Suppressor macrophage (primary cell): ENCODE results near the gene GPR176.
A peak's percentile ranks its signal among the peaks of the same experiment; 100 is the strongest.

Experiments
- DNase-seq, 4 experiments: peaks; one replicate each; pipeline ENCODE4 v3.0.0-alpha.2; 2020 to 2022

The GPR176 gene

GRCh38 chr15:39803016-39803415, 117.0 kb downstream of the GPR176 start:
- DNase-seq: no peak

DNA sequence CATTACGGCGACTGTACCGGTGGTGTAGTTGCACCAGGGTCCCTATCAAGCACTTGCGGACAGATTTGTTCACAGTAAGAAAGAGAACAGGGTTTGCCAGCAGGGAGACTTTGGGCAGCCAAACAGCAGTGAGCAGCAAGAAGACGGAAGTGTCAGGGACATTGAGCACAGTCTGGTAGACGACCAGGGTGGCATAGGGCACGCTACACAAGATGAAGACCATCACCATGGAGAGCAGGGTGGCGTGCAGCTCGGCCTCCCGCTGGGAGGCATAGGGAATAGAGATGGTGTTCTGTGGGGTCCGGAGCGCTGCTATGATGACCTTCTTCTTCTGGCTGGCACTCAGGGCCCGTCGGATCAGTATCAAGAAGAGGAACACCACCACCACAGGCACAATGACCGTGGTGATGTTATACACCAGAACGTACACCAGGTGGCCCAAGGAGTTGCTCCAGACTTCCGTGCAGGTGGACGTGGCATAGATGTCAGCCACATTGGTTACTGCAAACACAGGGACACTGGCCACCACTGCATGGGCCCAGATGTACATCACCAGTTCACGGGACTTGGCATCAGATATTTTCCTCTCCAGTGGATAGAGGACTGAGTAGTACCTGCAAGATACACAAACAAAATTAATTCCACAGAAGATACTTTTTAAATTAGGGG, 118.3 kb downstream of the GPR176 start:
- DNase-seq: no peak

GRCh38 chr15:39799552-39800011, 120.5 kb downstream of the GPR176 start:
- DNase-seq: peak; percentile 57 to 76 (median 68)

GRCh38 chr15:39798382-39798781, 121.7 kb downstream of the GPR176 start:
- DNase-seq: no peak

DNA sequence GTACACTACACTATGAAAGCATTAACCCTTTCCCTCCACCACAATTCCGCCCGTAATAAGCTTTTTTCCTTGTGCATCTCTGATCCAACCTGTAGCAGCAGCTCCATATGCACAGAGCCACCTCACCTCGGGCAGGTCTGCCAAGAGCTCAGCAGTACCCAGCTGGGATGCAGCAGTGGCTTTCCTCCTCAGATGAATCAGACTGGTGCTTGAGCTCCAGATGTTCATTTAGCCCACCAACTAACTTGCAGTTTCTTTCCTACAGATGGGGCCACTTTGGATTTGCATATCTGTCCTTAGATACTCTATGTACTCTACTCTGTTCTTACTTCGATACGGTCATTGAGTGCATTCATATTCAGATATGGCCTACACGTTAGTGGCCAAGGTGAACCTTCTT, 122.7 kb downstream of the GPR176 start:
- DNase-seq: no peak

GRCh38 chr15:39796601-39797000, 123.5 kb downstream of the GPR176 start:
- DNase-seq: no peak

DNA sequence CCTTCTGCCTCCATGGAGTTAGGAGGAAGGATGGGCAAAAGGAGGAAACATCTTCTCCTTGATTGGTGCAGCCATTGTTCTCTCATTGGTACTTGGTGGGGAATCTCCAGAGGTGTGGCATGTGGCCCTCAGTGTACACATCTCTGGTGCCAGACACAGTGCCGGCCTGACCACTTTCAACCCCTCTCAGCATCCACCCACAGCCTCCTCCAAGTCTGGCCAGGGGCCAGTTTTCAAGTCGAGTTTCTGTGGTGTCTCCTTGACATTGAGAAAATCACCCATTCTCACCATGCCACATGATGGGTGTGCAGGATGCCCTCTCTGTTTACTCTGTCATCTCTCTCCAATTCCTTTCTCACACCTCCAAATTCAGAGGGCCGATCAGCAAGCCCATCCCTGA, 124.6 kb downstream of the GPR176 start:
- DNase-seq: no peak

GRCh38 chr15:39794954-39795353, 125.1 kb downstream of the GPR176 start:
- DNase-seq: no peak

GRCh38 chr15:39793923-39794322, 126.1 kb downstream of the GPR176 start:
- DNase-seq: no peak

GRCh38 chr15:39792844-39793335, 127.2 kb downstream of the GPR176 start:
- DNase-seq: peak in 1 of 4 experiments; percentile 4

- no peak for DNase-seq
Measured at GRCh38 chr15:39792025-39792843, 127.8 kb downstream of the GPR176 start.

DNA sequence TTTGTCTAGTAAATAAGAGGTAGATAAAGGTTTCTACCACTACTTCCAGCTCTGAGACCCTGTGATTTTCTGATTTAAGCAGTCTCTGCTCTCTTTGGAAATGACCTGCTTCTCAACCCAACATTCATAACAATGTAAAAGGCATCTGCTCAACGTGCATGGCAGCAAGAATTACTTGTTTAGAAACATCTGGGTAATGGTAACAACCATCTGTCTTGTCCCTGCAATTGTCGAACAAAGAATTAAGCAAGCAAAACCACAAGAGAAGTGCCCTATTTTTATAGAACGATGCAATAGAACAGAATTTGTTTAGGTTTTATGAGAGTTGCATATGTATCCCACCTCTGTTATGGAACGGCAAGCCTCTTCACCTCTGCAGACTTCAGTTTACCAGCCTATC, 130.3 kb downstream of the GPR176 start:
- DNase-seq: no peak

DNA sequence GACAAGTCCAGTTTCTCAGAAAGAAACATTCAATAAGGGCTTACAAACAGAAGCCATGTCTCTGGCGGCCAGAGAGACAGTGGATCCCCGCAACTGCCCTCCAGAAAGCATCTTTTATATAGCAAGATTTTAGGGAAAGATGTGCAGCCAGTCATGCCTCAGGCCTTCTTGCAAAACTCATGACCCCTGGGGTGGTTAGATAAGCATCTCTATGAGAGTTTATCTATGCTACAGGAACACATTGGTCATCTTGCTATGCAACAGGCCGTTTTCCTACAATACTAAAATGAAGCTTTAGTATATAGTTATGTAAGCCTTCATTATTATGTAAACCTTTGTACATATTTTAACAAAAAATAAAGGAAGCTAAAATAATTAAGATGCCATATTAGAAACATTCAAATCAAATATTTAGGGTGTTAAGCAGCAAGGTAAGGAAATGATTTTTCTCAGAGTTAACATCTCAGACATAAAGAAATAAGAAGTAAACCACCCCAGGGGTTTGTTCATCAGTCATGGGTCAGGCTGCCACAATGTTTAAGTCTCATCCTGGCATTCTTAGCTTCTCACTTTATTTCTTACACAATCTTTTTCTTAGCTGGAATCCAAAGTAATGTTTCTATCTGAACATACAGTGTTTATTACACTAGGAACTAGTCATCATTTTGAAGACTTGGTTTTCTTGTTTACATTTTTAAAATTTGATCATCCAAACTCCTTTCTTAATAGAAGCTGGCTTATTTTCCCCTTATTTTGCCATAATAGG, 131.1 kb downstream of the GPR176 start:
- no peak for DNase-seq

- no peak for DNase-seq
Measured at GRCh38 chr15:39788108-39788507, 132.0 kb downstream of the GPR176 start.

GRCh38 chr15:39787479-39787878, 132.6 kb downstream of the GPR176 start:
- DNase-seq: no peak

DNA sequence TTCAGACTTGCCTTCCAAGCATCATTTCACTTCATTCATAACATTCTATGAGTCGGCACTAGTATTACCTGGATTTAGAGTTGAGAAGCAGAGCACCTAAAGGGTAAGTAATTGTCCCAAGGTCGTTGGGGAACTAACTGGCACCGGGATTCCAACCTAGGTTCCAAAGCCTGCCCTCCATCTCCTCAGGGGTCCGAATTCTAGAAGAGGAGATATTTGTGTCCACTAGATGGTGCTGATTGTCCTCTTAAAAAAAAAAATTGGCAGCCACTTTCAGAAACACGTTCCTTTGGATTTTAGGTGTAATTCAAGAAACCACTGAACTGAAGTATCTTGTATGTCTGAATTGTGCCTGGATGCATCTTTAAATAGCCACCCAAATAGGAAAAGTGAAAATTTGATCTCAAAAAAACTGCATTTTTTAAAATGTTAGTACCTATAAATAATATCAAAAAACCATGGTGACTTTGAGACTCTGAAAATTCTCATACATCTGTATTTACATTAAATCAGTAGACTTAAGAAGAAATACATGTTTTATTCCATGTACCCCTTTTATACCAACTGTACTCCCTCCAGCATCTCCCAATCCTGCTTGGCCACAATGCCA, 133.5 kb downstream of the GPR176 start:
- DNase-seq: peak; percentile 47 to 70 (median 58)

GRCh38 chr15:39785841-39786240, 134.2 kb downstream of the GPR176 start:
- no peak for DNase-seq

- no peak for DNase-seq
Measured at GRCh38 chr15:39785139-39785538, 134.9 kb downstream of the GPR176 start.

DNA sequence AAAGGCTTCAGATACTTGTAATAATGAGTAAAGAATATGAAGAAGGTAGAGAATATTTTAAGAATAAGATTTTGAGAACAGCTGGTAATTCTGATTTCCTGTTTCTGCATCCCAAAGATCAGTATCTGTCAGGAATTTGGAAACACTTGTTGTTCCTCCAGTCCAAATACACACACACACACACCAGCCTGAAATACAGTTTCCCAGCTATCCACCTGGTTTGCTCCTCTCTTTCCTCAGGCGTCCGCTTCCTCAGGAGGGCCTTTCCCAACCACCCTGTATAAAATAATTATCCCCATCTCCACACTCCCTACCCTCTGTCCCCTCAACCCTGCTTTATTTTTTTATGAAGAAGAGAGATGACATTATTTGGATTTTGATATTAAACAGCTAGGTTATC, 135.4 kb downstream of the GPR176 start:
- no peak for DNase-seq

DNA sequence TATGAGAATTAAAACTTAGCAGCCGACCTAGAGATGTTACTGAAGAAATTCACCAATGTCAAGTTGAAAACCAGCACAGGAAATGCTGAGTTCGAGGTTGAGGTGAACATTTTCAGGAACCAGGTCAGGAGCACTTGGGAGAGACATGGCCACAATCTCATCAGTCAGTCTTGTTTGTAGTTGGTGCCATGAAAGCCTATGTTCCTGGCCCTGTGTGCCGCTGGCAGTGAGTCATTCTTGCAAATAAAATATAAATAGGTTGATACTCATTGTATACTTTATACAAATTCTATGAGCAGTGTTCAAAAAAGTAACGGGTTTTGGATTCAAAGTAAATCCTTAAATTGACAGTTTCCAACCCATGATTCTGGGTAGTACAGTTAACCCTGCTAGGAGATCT, 135.9 kb downstream of the GPR176 start:
- peak in 1 of 4 experiments; percentile 2 for DNase-seq

DNA sequence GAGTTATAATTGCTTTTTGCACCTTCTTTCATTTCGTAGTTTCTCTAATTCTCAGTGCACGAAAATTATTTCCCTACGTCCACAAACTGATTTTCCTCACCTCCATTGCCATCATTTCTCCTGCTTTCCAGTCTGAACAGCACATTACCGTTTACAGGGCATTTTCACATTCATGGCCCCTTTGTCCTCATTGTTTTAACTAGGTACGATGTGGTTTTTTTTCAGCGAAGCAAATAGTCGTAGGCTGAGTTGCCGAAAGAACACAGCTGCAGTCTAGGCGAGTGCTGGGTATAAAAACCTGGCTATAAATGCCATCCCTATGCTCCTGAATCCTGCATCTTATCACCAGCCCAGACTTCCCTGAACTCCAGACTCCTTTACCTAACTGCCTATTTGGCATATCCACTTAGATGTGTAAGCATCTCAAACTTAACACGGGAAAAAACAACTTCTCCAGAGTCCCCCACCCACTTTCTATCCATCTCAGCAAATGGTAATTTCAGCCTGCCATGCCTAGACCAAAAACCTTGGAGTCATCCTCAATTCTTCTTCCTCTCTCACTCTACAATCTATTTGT, 136.7 kb downstream of the GPR176 start:
- no peak for DNase-seq

GRCh38 chr15:39782441-39783138, 137.5 kb downstream of the GPR176 start, which contains the start of gene FSIP1:
FSIP1 (minus strand) TSS chr15:39782841; CDS start chr15:39776524, 6,317 bp downstream.
- peak; percentile 97 to 99 (median 98) for DNase-seq
